PC-3 (cell line): ENCODE data around the gene CTRB2. TPM values are rescaled to one million over a fixed set of nuclear protein-coding genes. Genes with fewer than 3 reads are reported as not detected.
A peak's percentile ranks its signal among the peaks of the same experiment; 100 is the strongest.

Experiments
- ATAC-seq: fragments of 200-7000 bp; cut with Tn5 transposase; 2 replicates; pipeline ENCODE4 v1.9.1; 2020; ENCODE audit warnings: mild to moderate bottlenecking, moderate library complexity
- Bru-seq: library from RNA; stranded (reverse); fragments of 400-500 nt; gene quantifications from one replicate; lab custom pipeline; 2021; lab: Mats Ljungman, UMichigan
- BruChase-seq, 2 experiments: library from RNA; stranded (reverse); fragments of 400-500 nt; gene quantifications; one replicate each; lab custom pipeline; 2021; lab: Mats Ljungman, UMichigan
- BruUV-seq: library from RNA; stranded (reverse); fragments of 400-500 nt; replicated peaks from 2 replicates; lab custom pipeline; 2021; lab: Mats Ljungman, UMichigan
- CTCF ChIA-PET: fragments of 300-600 bp; sonication (Branson Sonifier 250); formaldehyde crosslinking; loops from one replicate; lab custom pipeline; 2022; ENCODE audit warnings: antibody characterized with exemption; lab: Charles Lee
- POLR2A ChIA-PET: fragments of 300-600 bp; sonication (Branson Sonifier 250); formaldehyde crosslinking; loops from one replicate; lab custom pipeline; 2022; ENCODE audit warnings: antibody characterized with exemption; ENCODE audit not compliant: unreplicated experiment; lab: Charles Lee
- DNase-seq: peaks from one replicate; pipeline ENCODE4 v3.0.0-alpha.2; 2015
- H2AFZ ChIP-seq: fragments of 300-600 bp; sonication (generic); 2 replicates; pipeline ENCODE4 v1.6.0; 2016; ENCODE audit warnings: antibody characterized with exemption, low read length
- H3F3A ChIP-seq: fragments of 300-600 bp; sonication (generic); one replicate; pipeline ENCODE4 v1.6.0; 2017; ENCODE audit warnings: antibody characterized with exemption, low read length, control low read depth, mild to moderate bottlenecking; ENCODE audit not compliant: unreplicated experiment
- H3K27ac ChIP-seq: fragments of 300-600 bp; sonication (generic); 2 replicates; pipeline ENCODE4 v1.5.1; 2016; ENCODE audit warnings: mild to moderate bottlenecking, low read length
- H3K27me3 ChIP-seq: fragments of 300-600 bp; sonication (generic); 2 replicates; pipeline ENCODE4 v1.6.1; 2016; ENCODE audit warnings: low read length, mixed read lengths
- H3K36me3 ChIP-seq: fragments of 300-600 bp; sonication (generic); 2 replicates; pipeline ENCODE4 v1.6.1; 2016; ENCODE audit warnings: low read depth, mixed run types, low read length, mixed read lengths
- H3K4me1 ChIP-seq: fragments of 300-600 bp; sonication (generic); 2 replicates; pipeline ENCODE4 v1.5.1; 2016; ENCODE audit warnings: low read length; ENCODE audit not compliant: insufficient read depth
- H3K4me2 ChIP-seq: fragments of 300-600 bp; sonication (generic); 2 replicates; pipeline ENCODE4 v1.6.0; 2016; ENCODE audit warnings: low read length
- H3K4me3 ChIP-seq: fragments of 300-600 bp; sonication (generic); 2 replicates; pipeline ENCODE4 v1.5.1; 2016; ENCODE audit warnings: mild to moderate bottlenecking, low read length, mixed read lengths
- H3K79me2 ChIP-seq: fragments of 300-600 bp; sonication (generic); 2 replicates; pipeline ENCODE4 v1.6.1; 2017; ENCODE audit warnings: low read length, mixed read lengths
- H3K9ac ChIP-seq: fragments of 300-600 bp; sonication (generic); 2 replicates; pipeline ENCODE4 v1.6.0; 2016; ENCODE audit warnings: mild to moderate bottlenecking, low read length
- H3K9me2 ChIP-seq: fragments of 300-600 bp; sonication (generic); replicated peaks from 2 replicates; pipeline ENCODE4 v1.6.1; 2016; ENCODE audit warnings: mixed run types, low read length, mixed read lengths
- H3K9me3 ChIP-seq: fragments of 300-600 bp; sonication (generic); 2 replicates; pipeline ENCODE4 v1.6.1; 2016; ENCODE audit warnings: low read length, mixed read lengths
- H4K20me1 ChIP-seq: fragments of 300-600 bp; sonication (generic); 2 replicates; pipeline ENCODE4 v1.6.1; 2016; ENCODE audit warnings: low read length, mixed read lengths
- EZH2 ChIP-seq: fragments of 300-600 bp; sonication (generic); IDR thresholded peaks from one replicate; pipeline ENCODE4 v1.6.1; 2017; ENCODE audit warnings: antibody characterized with exemption, mild to moderate bottlenecking, low read length; ENCODE audit not compliant: unreplicated experiment
- EZH2phosphoT487 ChIP-seq: fragments of 300-600 bp; sonication (generic); IDR thresholded peaks from 2 replicates; pipeline ENCODE4 v1.6.1; 2018; ENCODE audit warnings: mild to moderate bottlenecking, antibody characterized with exemption, low read length, borderline replicate concordance
- intact Hi-C: fragments of 100-400 bp; cut with micrococcal nuclease; formaldehyde crosslinking; loops from 2 replicates; pipeline ENCODE4 v1.9.0; 2023
- long read RNA-seq: library from polyadenylated mRNA; unstranded; transcript quantifications from one replicate; pipeline ENCODE4 v2.0.0, GENCODE V29; 2021; ENCODE audit not compliant: unreplicated experiment
- total RNA-seq: library from RNA; depleted of rRNA; stranded (reverse); fragments of >200 nt; gene quantifications from 2 replicates; pipeline ENCODE4 v1.2.3, GENCODE V29; 2014; rRNA removed
- TF ChIP-seq, protein P1 (sequence below): fragments of 300-600 bp; sonication (generic); conservative IDR thresholded peaks from 2 replicates; pipeline ENCODE4 v1.5.1; 2017; ENCODE audit warnings: antibody characterized with exemption, low read depth, mild to moderate bottlenecking, low read length

CTRB2 gene
- total RNA-seq (not detected in 2 replicates), Bru-seq, nascent RNA (percentile 14 among the genes with signal in this experiment), BruChase-seq, experiment 1, labeled RNA remaining after a 6-hour chase (percentile 19 among the genes with signal in this experiment), BruChase-seq, experiment 2, labeled RNA remaining after a 2-hour chase (percentile 2 among the genes with signal in this experiment)
- long read RNA-seq: 0 reads

DNA sequence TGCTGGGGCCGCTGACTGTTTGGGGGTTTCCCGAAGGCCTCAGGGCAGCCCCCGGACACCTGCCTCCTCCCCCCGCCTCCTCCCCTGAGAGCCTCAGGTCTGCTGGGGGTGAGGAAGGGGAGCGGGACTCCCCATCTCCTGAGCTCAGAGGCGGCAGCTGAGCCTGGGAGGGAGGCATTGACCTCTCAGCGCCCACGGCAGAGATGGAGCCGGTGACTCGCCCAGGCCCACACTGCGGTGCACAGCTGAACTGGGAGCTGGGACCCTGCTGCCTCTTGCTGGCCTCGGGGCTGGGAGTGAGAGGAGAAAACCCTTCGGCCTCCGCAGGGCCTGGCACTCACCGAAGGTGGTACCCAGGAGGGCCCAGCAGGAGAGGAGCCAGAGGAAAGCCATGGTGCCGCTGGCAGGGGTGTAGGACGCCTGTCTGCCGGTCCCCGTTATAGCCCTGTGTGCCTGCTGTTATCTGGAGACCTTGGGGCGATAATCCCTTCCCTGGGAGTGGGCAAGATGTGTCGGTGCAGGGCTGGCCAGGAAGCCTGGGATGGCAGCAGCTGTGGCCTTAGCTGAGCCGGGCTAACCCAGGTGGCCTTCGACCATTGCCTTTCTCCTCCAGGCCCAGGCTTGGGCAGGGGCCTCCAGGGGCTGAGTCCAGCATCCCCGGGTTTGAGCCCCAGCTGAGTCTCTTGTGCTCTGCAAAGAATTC, at the start of gene CTRB2:
Gene CTRB2, minus strand, starts transcription at position 413 of the 703 bp plus-strand sequence. Its CDS starts 20 bp downstream, at position 393.
- ATAC-seq (no peak), DNase-seq (no peak)
- no peak within 1 kb of the TSS for H3K4me3 ChIP-seq
- H4K20me1 ChIP-seq: no peaks in the 10 kb centered on the region
- H3K4me1 ChIP-seq: no peaks in the 10 kb centered on the region
- BruUV-seq: no TSS peak
- no peaks in the 10 kb centered on the region for H3K27me3 ChIP-seq
- H3K27ac ChIP-seq: no peak within 1 kb of the TSS
- H2AFZ ChIP-seq: no peak within 1 kb of the TSS
- H3F3A ChIP-seq: no peaks in the 10 kb centered on the region
- H3K9me2 ChIP-seq: no peaks in the 10 kb centered on the region
- H3K79me2 ChIP-seq: no peaks in the 10 kb centered on the region
- no peaks in the 10 kb centered on the region for H3K36me3 ChIP-seq
- intact Hi-C loops: no loop called here
- POLR2A ChIA-PET: no interaction called here
- no peaks in the 10 kb centered on the region for H3K9me3 ChIP-seq
- H3K9ac ChIP-seq: no peak within 1 kb of the TSS
- H3K4me2 ChIP-seq: no peak within 1 kb of the TSS
- TF ChIP-seq EZH2: no peak
- no peak for TF ChIP-seq EZH2phosphoT487
- TF ChIP-seq, protein P1, sequence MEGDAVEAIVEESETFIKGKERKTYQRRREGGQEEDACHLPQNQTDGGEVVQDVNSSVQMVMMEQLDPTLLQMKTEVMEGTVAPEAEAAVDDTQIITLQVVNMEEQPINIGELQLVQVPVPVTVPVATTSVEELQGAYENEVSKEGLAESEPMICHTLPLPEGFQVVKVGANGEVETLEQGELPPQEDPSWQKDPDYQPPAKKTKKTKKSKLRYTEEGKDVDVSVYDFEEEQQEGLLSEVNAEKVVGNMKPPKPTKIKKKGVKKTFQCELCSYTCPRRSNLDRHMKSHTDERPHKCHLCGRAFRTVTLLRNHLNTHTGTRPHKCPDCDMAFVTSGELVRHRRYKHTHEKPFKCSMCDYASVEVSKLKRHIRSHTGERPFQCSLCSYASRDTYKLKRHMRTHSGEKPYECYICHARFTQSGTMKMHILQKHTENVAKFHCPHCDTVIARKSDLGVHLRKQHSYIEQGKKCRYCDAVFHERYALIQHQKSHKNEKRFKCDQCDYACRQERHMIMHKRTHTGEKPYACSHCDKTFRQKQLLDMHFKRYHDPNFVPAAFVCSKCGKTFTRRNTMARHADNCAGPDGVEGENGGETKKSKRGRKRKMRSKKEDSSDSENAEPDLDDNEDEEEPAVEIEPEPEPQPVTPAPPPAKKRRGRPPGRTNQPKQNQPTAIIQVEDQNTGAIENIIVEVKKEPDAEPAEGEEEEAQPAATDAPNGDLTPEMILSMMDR: no peak
- CTCF ChIA-PET: no interaction called here

DNA sequence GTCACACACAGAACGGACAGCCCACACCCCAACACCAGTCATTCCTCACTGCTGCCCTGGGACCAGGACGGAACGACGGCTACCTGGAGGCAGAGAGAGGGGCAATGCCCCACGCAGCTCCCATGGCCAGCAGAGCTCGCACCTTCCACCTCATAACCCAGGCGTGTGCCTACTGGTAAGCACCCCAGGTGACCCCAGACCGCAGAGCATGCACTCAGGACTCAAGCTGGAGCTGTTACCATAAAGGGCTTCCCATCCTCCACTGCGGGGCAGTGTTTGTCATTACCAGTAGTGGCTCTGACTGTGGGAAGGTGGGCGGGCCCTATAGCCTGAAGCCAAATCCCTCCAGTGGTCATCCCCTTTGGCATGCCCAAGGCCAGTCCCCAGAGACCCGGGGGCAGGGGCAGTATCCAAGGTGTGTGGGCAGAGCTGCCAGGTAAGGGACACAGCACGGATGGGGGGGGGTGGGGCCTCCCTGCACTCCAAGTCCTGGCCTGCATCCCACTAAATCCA, 49.2 kb upstream of the CTRB2 start:
- no peaks in the 10 kb centered on the region for H3F3A ChIP-seq
- no peaks in the 10 kb centered on the region for H3K9me2 ChIP-seq
- no peak overlapping the region for H3K4me3 ChIP-seq
- peaks cover 21% of the 10 kb centered on the region for H3K4me1 ChIP-seq
- TF ChIP-seq EZH2: no peak
- TF ChIP-seq, protein P1: no peak
- no peak for TF ChIP-seq EZH2phosphoT487
- no peak overlapping the region for H3K27ac ChIP-seq
- H3K36me3 ChIP-seq: no peaks in the 10 kb centered on the region
- no peaks in the 10 kb centered on the region for H4K20me1 ChIP-seq
- no peak for DNase-seq
- no TSS peak for BruUV-seq
- H3K9me3 ChIP-seq: no peaks in the 10 kb centered on the region
- no peak for ATAC-seq
- no peak overlapping the region for H2AFZ ChIP-seq
- H3K9ac ChIP-seq: no peak overlapping the region
- no peaks in the 10 kb centered on the region for H3K27me3 ChIP-seq
- CTCF ChIA-PET: no interaction called here
- H3K4me2 ChIP-seq: no peak overlapping the region
- H3K79me2 ChIP-seq: peaks cover 85% of the 10 kb centered on the region
- POLR2A ChIA-PET: no interaction called here
- intact Hi-C loops: no loop called here

DNA sequence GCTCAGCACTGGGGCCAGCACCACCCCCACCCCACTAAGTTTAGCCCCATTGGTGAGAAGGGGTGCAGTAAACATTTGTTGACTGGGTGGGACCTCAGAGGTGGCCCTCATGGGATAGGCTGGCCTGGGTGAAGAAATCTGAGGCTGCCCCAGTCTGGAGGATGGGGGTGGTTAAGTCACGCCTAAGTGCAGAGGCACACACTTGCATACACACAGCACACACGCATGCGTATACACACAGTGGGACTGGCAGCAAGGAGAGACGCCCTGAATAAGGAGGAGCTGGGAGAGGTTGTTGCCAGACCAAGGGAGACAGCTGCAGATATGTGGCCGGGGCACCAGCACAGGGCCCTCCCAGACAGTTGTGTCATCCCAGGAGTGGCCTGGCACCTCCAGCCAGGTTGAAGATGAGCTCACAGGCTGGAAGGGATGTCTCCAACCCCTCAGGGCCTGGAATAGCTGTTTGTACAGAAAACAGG, 47.4 kb upstream of the CTRB2 start:
- no peak overlapping the region for H3K4me2 ChIP-seq
- H3K9me3 ChIP-seq: no peaks in the 10 kb centered on the region
- peaks cover 28% of the 10 kb centered on the region for H3K4me1 ChIP-seq
- no peak for TF ChIP-seq EZH2
- no peak for TF ChIP-seq EZH2phosphoT487
- TF ChIP-seq, protein P1: no peak
- no peaks in the 10 kb centered on the region for H3K9me2 ChIP-seq
- H2AFZ ChIP-seq: no peak overlapping the region
- intact Hi-C loops: loop anchor here (5.0 kb wide), 1 partner anchor 133 kb away; no protein-coding TSS in a partner anchor
- H3K27me3 ChIP-seq: no peaks in the 10 kb centered on the region
- ChIA-PET POLR2A (interaction anchor here (0.5 to 0.7 kb wide), 2 partner anchors 51 to 218 kb away, joined by 3 read pairs; no protein-coding TSS in a partner anchor), CTCF (no interaction called here)
- peaks cover 88% of the 10 kb centered on the region for H3K79me2 ChIP-seq
- H4K20me1 ChIP-seq: peaks cover 9% of the 10 kb centered on the region
- peak; percentile 39 for ATAC-seq
- H3K4me3 ChIP-seq: no peak overlapping the region
- no peaks in the 10 kb centered on the region for H3K36me3 ChIP-seq
- DNase-seq: peak; percentile 68
- no peak overlapping the region for H3K27ac ChIP-seq
- no peaks in the 10 kb centered on the region for H3F3A ChIP-seq
- BruUV-seq: no TSS peak
- no peak overlapping the region for H3K9ac ChIP-seq
